Adrenal gland (tissue), 5 donors: ENCODE data around the gene OR4M1.

Source experiments
- CTCF ChIP-seq, 6 experiments: fragments of 450-650 bp in 4 of 6; fragments of 200-600 bp in 2 of 6; sonication (generic) in 1 of 6; IDR thresholded peaks; 1 replicate in 5 of 6; 2 replicates in 1 of 6; pipeline versions ENCODE4 v1.5.1 to v1.8.0; 2016 to 2021; ENCODE audit warnings: antibody characterized with exemption in 6 of 6, mild to moderate bottlenecking in 2 of 6, moderate library complexity in 1 of 6
- POLR2A ChIP-seq, 2 donors: fragments of 450-650 bp; IDR thresholded peaks; one replicate each; pipeline ENCODE4 v1.6.1; 2017; ENCODE audit warnings: antibody characterized with exemption in 2 of 2, mild to moderate bottlenecking in 2 of 2, moderate library complexity in 1 of 2
- donor health status: DM: no; HTN: no; CAD: no.

GRCh38 chr14:19799880-19800279 lies 26.6 kb downstream of the OR4M1 start:
- TF ChIP-seq POLR2A (IDR thresholded peaks at IDR 0.05) (no peak), CTCF (IDR thresholded peaks at IDR 0.05) (no peak)
